SK-N-SH treated with all-trans-retinoic acid at 6 μM for 48 hours (cell line): ENCODE measurements around the gene CCDC63.

Source experiments
- ARNTL ChIP-seq: fragments of 450-650 bp; formaldehyde crosslinking; IDR thresholded peaks from 2 replicates; pipeline ENCODE4 v1.5.0; 2020; ENCODE audit warnings: low read depth, mild to moderate bottlenecking, moderate library complexity, borderline replicate concordance
- BACH2 ChIP-seq: fragments of 250-450 bp; sonication (Bioruptor Pico); IDR thresholded peaks from 2 replicates; pipeline ENCODE4 v1.9.0; 2021; ENCODE audit warnings: mild to moderate bottlenecking, borderline replicate concordance
- PATZ1 ChIP-seq: fragments of 250-450 bp; sonication (Bioruptor Pico); IDR thresholded peaks from 2 replicates; pipeline ENCODE4 v1.8.0; 2020; ENCODE audit warnings: mild to moderate bottlenecking, moderate library complexity, borderline replicate concordance
- SNAI2 ChIP-seq: fragments of 250-450 bp; sonication (Bioruptor Pico); IDR thresholded peaks from 2 replicates; pipeline ENCODE4 v1.5.0; 2020; ENCODE audit warnings: mild to moderate bottlenecking, moderate library complexity
- TCF4 ChIP-seq: fragments of 250-450 bp; sonication (Bioruptor Pico); IDR thresholded peaks from 2 replicates; pipeline ENCODE4 v1.8.0; 2021; ENCODE audit warnings: mild to moderate bottlenecking, moderate library complexity, borderline replicate concordance
- ZC3H10 ChIP-seq: fragments of 250-450 bp; sonication (Bioruptor Pico); IDR thresholded peaks from 2 replicates; pipeline ENCODE4 v1.5.1; 2021; ENCODE audit warnings: mild to moderate bottlenecking, moderate library complexity
- ZFP3 ChIP-seq: fragments of 250-450 bp; sonication (Bioruptor Pico); IDR thresholded peaks from 2 replicates; pipeline ENCODE4 v1.5.0; 2020; ENCODE audit warnings: mild to moderate bottlenecking, moderate library complexity
- ZNF8 ChIP-seq: fragments of 450-650 bp; formaldehyde crosslinking; IDR thresholded peaks from 2 replicates; pipeline ENCODE4 v1.5.0; 2020; ENCODE audit warnings: mild to moderate bottlenecking, moderate library complexity

GRCh38 chr12:110912263-110912662, 65.5 kb downstream of the CCDC63 start:
- TF ChIP-seq TCF4 (CRISPR knock-in tag) (no peak), PATZ1 (CRISPR knock-in tag) (no peak), ARNTL (CRISPR knock-in tag) (no peak), ZC3H10 (no peak), ZFP3 (CRISPR knock-in tag) (no peak), SNAI2 (CRISPR knock-in tag) (no peak), BACH2 (CRISPR knock-in tag) (no peak), ZNF8 (CRISPR knock-in tag) (no peak)
